CD4-positive, CD25-positive, alpha-beta regulatory T cell (primary cell): Measurements from ENCODE around the gene DIS3L. TPM values are rescaled to one million over a fixed set of nuclear protein-coding genes. Genes with fewer than 3 reads are reported as not detected.

Experiments
- ATAC-seq, 2 donors: fragments of 150-1000 bp; cut with Tn5 transposase; one replicate each; pipeline ENCODE4 v1.10.0; 2021; ENCODE audit warnings: low read depth in 2 of 2, moderate number of reproducible peaks in 2 of 2, moderate library complexity in 1 of 2
- DNase-seq, 3 donors: peaks; one replicate each; pipeline versions ENCODE4 v3.0.0 to v3.0.0-alpha.2; 2012 to 2022; ENCODE audit warnings: mixed read lengths in 1 of 3
- H3K27ac ChIP-seq: one replicate; pipeline ENCODE4 v1.7.0; 2013; ENCODE audit warnings: mild to moderate bottlenecking, low read length; ENCODE audit not compliant: insufficient read depth, poor library complexity, severe bottlenecking
- H3K27me3 ChIP-seq: one replicate; pipeline ENCODE4 v1.7.0; 2013; ENCODE audit warnings: low read length; ENCODE audit not compliant: control insufficient read depth, insufficient read depth
- H3K36me3 ChIP-seq: one replicate; pipeline ENCODE4 v1.7.0; 2013; ENCODE audit warnings: mild to moderate bottlenecking, low read length, moderate library complexity; ENCODE audit not compliant: control insufficient read depth, insufficient read depth
- H3K4me1 ChIP-seq: 2 replicates; pipeline ENCODE4 v1.7.0; 2013; ENCODE audit warnings: mild to moderate bottlenecking, low read length; ENCODE audit not compliant: insufficient read depth, control insufficient read depth, poor library complexity, severe bottlenecking
- H3K4me3 ChIP-seq: one replicate; pipeline ENCODE4 v1.7.0; 2013; ENCODE audit warnings: low read depth, mild to moderate bottlenecking, low read length, moderate library complexity
- H3K9me3 ChIP-seq, 2 experiments: 1 replicate in 1 of 2; 2 replicates in 1 of 2; pipeline ENCODE4 v1.7.0; 2013; ENCODE audit warnings: low read length in 2 of 2, mild to moderate bottlenecking in 1 of 2, moderate library complexity in 1 of 2; ENCODE audit not compliant: control insufficient read depth in 2 of 2
- H3K27ac Mint-ChIP-seq, 3 donors: one replicate each; pipeline ENCODE4 v1.8.0; 2020 to 2022; ENCODE audit warnings: mild to moderate bottlenecking in 3 of 3, mixed read lengths in 3 of 3, moderate library complexity in 2 of 3
- H3K27me3 Mint-ChIP-seq: one replicate; pipeline ENCODE4 v1.8.0; 2022; ENCODE audit warnings: mild to moderate bottlenecking, mixed read lengths
- H3K36me3 Mint-ChIP-seq: one replicate; pipeline ENCODE4 v1.8.0; 2020; ENCODE audit warnings: mixed read lengths
- H3K4me1 Mint-ChIP-seq, 4 donors: one replicate each; pipeline ENCODE4 v1.8.0; 2020 to 2022; ENCODE audit warnings: mixed read lengths in 4 of 4, mild to moderate bottlenecking in 1 of 4
- H3K4me3 Mint-ChIP-seq, 4 donors: one replicate each; pipeline ENCODE4 v1.8.0; 2020 to 2022; ENCODE audit warnings: mild to moderate bottlenecking in 4 of 4, mixed read lengths in 4 of 4, moderate library complexity in 3 of 4
- H3K9me3 Mint-ChIP-seq, 7 donors: one replicate each; pipeline ENCODE4 v1.8.0; 2020 to 2022; ENCODE audit warnings: mixed read lengths in 7 of 7, mild to moderate bottlenecking in 3 of 7, moderate library complexity in 2 of 7
- polyA plus RNA-seq, 4 donors: library from polyadenylated mRNA; unstranded; fragments of 300-500 nt; fragmentation: Illumina TruSeq; gene quantifications; one replicate each; pipeline ENCODE4 v1.2.3, GENCODE V29; 2021
- total RNA-seq: library from RNA; stranded (reverse); gene quantifications from one replicate; pipeline ENCODE4 v1.2.3, GENCODE V29; 2022

The DIS3L gene
- total and polyA plus RNA-seq, 5 donors from 2014 or later, result 23.4 to 35.9 (median 27.4) TPM

DNA sequence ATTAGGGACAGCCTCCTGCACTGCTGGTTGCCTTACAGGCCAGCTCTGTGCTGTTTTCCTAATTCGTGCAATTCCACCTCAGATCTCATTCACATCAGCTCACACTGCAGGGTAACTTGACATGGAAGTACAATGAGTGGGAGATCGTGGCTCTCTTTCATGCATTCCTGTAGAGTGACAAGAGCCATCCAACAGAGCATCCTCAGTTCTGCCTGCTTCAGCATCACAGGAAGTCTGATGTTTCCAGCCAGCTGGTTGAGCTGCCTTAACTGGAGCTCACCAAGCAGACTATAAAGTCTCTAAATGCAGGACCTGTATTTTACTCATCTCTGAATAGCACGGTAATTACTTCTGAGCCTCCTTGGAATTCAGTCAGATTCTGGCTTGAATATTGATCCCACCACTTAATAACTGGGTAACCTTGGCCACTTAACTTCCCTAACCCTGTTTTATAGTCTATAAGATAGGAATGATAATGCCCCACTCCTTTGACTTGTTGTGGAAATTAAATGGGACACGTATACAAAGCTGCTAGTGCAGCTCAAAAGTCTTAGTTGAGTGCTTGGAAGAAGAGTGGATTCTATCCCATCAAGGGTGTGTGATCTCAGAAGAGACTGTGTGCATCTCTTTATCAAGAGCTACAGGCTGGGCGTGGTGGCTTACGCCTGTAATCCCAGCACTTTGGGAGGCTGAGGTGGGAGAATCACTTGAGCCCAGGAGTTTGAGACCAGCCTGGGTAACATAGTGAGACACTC, 1.4 kb upstream of the DIS3L start:
- peak overlapping the region; percentile 88 to 98 (median 94) for H3K27ac Mint-ChIP-seq
- H3K9me3 Mint-ChIP-seq, result no peaks in the 10 kb centered on the region
- no peaks in the 10 kb centered on the region for H3K9me3 ChIP-seq
- peaks cover 36 to 57% (median 49%) of the 10 kb centered on the region in 4 donors for H3K4me1 Mint-ChIP-seq
- H3K36me3 ChIP-seq, result no peaks in the 10 kb centered on the region
- peaks cover 47% of the 10 kb centered on the region for H3K4me1 ChIP-seq
- no peak overlapping the region for H3K27ac ChIP-seq
- no peaks in the 10 kb centered on the region for H3K27me3 Mint-ChIP-seq
- peak overlapping the region; percentile 87 to 97 (median 90) for H3K4me3 Mint-ChIP-seq
- H3K4me3 ChIP-seq, result peak overlapping the region; percentile 74
- H3K27me3 ChIP-seq, result no peaks in the 10 kb centered on the region
- ATAC-seq (no peak), DNase-seq (peak in 1 of 3 donors; percentile 26)
- H3K36me3 Mint-ChIP-seq, result no peaks in the 10 kb centered on the region

GRCh38 chr15:66292571-66293418, 573 bp upstream of the DIS3L start:
- peak overlapping the region; percentile 88 to 98 (median 94) for H3K27ac Mint-ChIP-seq
- Histone ChIP-seq H3K27ac (peak overlapping the region; percentile 90), H3K4me1 (peaks cover 47% of the 10 kb centered on the region), H3K36me3 (no peaks in the 10 kb centered on the region), H3K9me3 (no peaks in the 10 kb centered on the region), H3K4me3 (peak overlapping the region; percentile 74), H3K27me3 (no peaks in the 10 kb centered on the region)
- DNase-seq (no peak), ATAC-seq (peak in 1 of 2 donors; percentile 2)
- H3K36me3 Mint-ChIP-seq, result no peaks in the 10 kb centered on the region
- H3K9me3 Mint-ChIP-seq, result no peaks in the 10 kb centered on the region
- no peaks in the 10 kb centered on the region for H3K27me3 Mint-ChIP-seq
- peaks cover 31 to 58% (median 45%) of the 10 kb centered on the region in 4 donors for H3K4me1 Mint-ChIP-seq
- peak overlapping the region; percentile 87 to 97 (median 90) for H3K4me3 Mint-ChIP-seq

DNA sequence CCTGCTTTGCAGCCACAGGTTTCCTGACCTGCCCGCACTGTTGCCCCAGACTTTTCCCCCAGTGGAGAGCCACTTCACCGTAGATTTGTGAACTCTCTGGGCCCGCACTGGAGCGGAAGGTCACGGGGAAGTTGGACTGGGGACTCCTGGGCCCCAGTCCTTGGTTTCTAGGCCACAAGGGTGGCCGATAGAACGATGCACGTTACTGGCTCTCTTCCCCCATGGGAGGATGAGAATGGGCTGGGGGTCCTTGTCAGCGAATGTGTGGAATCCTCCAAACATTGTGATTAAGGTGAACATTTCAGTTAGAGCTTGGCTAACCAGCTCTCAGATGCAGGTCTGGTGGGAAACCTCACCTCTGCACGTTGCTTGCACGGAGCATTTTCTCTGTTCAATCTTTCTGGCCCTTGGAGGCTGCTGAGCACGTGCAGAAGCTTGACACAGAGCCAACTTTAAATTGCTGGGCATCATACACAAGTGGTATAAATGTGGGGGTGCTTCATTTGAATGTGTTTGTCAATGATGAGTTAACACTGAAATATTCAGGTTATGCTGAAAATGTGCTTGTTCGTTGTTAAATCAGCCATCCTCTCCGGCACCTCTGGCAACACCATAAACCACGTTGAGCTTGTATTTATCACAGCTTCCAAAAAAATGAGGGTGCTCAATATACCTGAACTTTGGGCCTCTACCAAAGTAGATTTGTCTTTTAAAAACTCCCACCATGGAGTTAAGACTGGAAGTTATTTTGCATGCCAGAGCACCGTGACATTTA, 976 bp downstream of the DIS3L start:
- Histone ChIP-seq H3K36me3 (peaks cover 5% of the 10 kb centered on the region), H3K4me3 (peak overlapping the region; percentile 90), H3K9me3 (no peaks in the 10 kb centered on the region), H3K27me3 (no peaks in the 10 kb centered on the region), H3K27ac (peak overlapping the region; percentile 90), H3K4me1 (peaks cover 47% of the 10 kb centered on the region)
- Mint-ChIP-seq H3K4me1 (peaks cover 31 to 62% (median 49%) of the 10 kb centered on the region in 4 donors), H3K9me3 (no peaks in the 10 kb centered on the region), H3K27me3 (no peaks in the 10 kb centered on the region), H3K27ac (peak overlapping the region; percentile 95 to 97 (median 96)), H3K36me3 (peaks cover 6% of the 10 kb centered on the region), H3K4me3 (peak overlapping the region; percentile 91 to 97 (median 94))
- peak in 2 of 3 donors; percentile 27 to 60 for DNase-seq
- ATAC-seq, result peak; percentile 11 to 29

GRCh38 chr15:66294932-66295235, 1.5 kb downstream of the DIS3L start:
- no peaks in the 10 kb centered on the region for H3K9me3 ChIP-seq
- Mint-ChIP-seq H3K9me3 (no peaks in the 10 kb centered on the region), H3K4me3 (peak overlapping the region; percentile 91 to 97 (median 94)), H3K27me3 (no peaks in the 10 kb centered on the region), H3K36me3 (peaks cover 6% of the 10 kb centered on the region), H3K27ac (peak overlapping the region; percentile 95 to 97 (median 96)), H3K4me1 (peaks cover 31 to 62% (median 49%) of the 10 kb centered on the region in 4 donors)
- DNase-seq (no peak), ATAC-seq (no peak)
- H3K36me3 ChIP-seq, result peaks cover 5% of the 10 kb centered on the region
- H3K4me1 ChIP-seq, result peaks cover 47% of the 10 kb centered on the region
- no peaks in the 10 kb centered on the region for H3K27me3 ChIP-seq
- H3K27ac ChIP-seq, result peak overlapping the region; percentile 90
- peak overlapping the region; percentile 90 for H3K4me3 ChIP-seq

- Histone ChIP-seq H3K4me1 (peaks cover 39% of the 10 kb centered on the region), H3K4me3 (no peak overlapping the region), H3K27me3 (no peaks in the 10 kb centered on the region), H3K36me3 (peaks cover 5% of the 10 kb centered on the region), H3K27ac (peak overlapping the region; percentile 20), H3K9me3 (no peaks in the 10 kb centered on the region)
- DNase-seq (no peak), ATAC-seq (no peak)
- Mint-ChIP-seq H3K36me3 (peaks cover 13% of the 10 kb centered on the region), H3K9me3 (no peaks in the 10 kb centered on the region), H3K4me1 (peaks cover 31 to 52% (median 44%) of the 10 kb centered on the region in 4 donors), H3K4me3 (peak overlapping the region in 2 of 4 donors; percentile 32 to 97), H3K27ac (peak overlapping the region in 1 of 3 donors; percentile 39), H3K27me3 (no peaks in the 10 kb centered on the region)
These were observed 2.8 kb downstream of the DIS3L start for GRCh38 chr15:66296186-66296585.

GRCh38 chr15:66298803-66299251, 5.5 kb downstream of the DIS3L start:
- H3K4me3 Mint-ChIP-seq, result no peak overlapping the region

More at GRCh38 chr15:66298803-66299251, 5.5 kb downstream of the DIS3L start:
- peaks cover 23 to 46% (median 42%) of the 10 kb centered on the region in 4 donors for H3K4me1 Mint-ChIP-seq
- Histone ChIP-seq H3K36me3 (peaks cover 9% of the 10 kb centered on the region), H3K27ac (no peak overlapping the region), H3K4me3 (no peak overlapping the region), H3K27me3 (no peaks in the 10 kb centered on the region), H3K4me1 (peaks cover 25% of the 10 kb centered on the region), H3K9me3 (no peaks in the 10 kb centered on the region)
- ATAC-seq (no peak), DNase-seq (no peak)
- peak overlapping the region; percentile 51 to 60 (median 52) for H3K27ac Mint-ChIP-seq
- H3K27me3 Mint-ChIP-seq, result no peaks in the 10 kb centered on the region
- peaks cover 20% of the 10 kb centered on the region for H3K36me3 Mint-ChIP-seq
- no peaks in the 10 kb centered on the region for H3K9me3 Mint-ChIP-seq
